ENCODE results near the gene TTI1.
"Not testable (repeated sequence)": the region's sequence is repeated elsewhere in the genome, so short reads cannot be mapped to it uniquely, and the experiment has no call there.

- not testable (repeated sequence) for TF ChIP-seq CTCF (IDR thresholded peaks at IDR 0.05; ENCODE audit: borderline replicate concordance, extremely low read depth, low read length, poor library complexity, severe bottlenecking); EZH2 (IDR thresholded peaks at IDR 0.05; ENCODE audit: borderline replicate concordance, low read depth, low read length, severe bottlenecking)
Observed at GRCh38 chr20:38009416-38009815, 23.8 kb downstream of the TTI1 start.
